ENCODE results near the gene ASB1. TPM values are rescaled to one million over a fixed set of nuclear protein-coding genes. Genes with fewer than 3 reads are reported as not detected.

Gene ASB1
- total and polyA plus RNA-seq, 2 donors (not counting 1 experiment from before 2014, with no cell fraction given), result 19.3 to 40.6 TPM

GRCh38 chr2:238493411-238493810, 66.7 kb downstream of the ASB1 start:
- Histone ChIP-seq H3K27me3 (ENCODE audit: control insufficient read depth, insufficient read depth, low read length) (no peaks in the 10 kb centered on the region), H3K27ac (ENCODE audit: insufficient read depth, low read length) (no peak overlapping the region), H4K20me1 (ENCODE audit: control insufficient read depth, extremely low read depth, insufficient read depth, low read length) (no peaks in the 10 kb centered on the region), H3K4me3 (replicated peaks in 1 of 4; ENCODE audit: control extremely low read depth in 1 of 4, insufficient read depth in 1 of 4, low read depth in 3 of 4, low read length in 4 of 4) (no peak overlapping the region), H2AFZ (ENCODE audit: low read length) (no peak overlapping the region), H3K9me3 (ENCODE audit: control insufficient read depth, insufficient read depth, low read depth, low read length) (no peaks in the 10 kb centered on the region), H3K9ac (ENCODE audit: insufficient read depth, low read length) (no peak overlapping the region), H3K36me3 (ENCODE audit: control insufficient read depth, insufficient read depth, low read length) (no peaks in the 10 kb centered on the region), H3K79me2 (ENCODE audit: control insufficient read depth, insufficient read depth, low read length) (no peaks in the 10 kb centered on the region), H3K4me2 (ENCODE audit: extremely low read depth, insufficient read depth, low read length) (no peak overlapping the region), H3K4me1 (ENCODE audit: control insufficient read depth, extremely low read depth, insufficient read depth, low read length) (no peaks in the 10 kb centered on the region)
- no peak for DNase-seq (ENCODE audit: low read depth in 2 of 2)
- TF ChIP-seq EZH2 (IDR thresholded peaks at IDR 0.05; ENCODE audit: low read length, missing control alignments), result no peak
- TF ChIP-seq, protein P1, sequence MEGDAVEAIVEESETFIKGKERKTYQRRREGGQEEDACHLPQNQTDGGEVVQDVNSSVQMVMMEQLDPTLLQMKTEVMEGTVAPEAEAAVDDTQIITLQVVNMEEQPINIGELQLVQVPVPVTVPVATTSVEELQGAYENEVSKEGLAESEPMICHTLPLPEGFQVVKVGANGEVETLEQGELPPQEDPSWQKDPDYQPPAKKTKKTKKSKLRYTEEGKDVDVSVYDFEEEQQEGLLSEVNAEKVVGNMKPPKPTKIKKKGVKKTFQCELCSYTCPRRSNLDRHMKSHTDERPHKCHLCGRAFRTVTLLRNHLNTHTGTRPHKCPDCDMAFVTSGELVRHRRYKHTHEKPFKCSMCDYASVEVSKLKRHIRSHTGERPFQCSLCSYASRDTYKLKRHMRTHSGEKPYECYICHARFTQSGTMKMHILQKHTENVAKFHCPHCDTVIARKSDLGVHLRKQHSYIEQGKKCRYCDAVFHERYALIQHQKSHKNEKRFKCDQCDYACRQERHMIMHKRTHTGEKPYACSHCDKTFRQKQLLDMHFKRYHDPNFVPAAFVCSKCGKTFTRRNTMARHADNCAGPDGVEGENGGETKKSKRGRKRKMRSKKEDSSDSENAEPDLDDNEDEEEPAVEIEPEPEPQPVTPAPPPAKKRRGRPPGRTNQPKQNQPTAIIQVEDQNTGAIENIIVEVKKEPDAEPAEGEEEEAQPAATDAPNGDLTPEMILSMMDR (conservative IDR thresholded peaks at IDR 0.05 in 1 of 2, IDR thresholded peaks at IDR 0.05 in 1 of 2; ENCODE audit: low read depth in 1 of 2, low read length in 2 of 2), result no peak

DNA sequence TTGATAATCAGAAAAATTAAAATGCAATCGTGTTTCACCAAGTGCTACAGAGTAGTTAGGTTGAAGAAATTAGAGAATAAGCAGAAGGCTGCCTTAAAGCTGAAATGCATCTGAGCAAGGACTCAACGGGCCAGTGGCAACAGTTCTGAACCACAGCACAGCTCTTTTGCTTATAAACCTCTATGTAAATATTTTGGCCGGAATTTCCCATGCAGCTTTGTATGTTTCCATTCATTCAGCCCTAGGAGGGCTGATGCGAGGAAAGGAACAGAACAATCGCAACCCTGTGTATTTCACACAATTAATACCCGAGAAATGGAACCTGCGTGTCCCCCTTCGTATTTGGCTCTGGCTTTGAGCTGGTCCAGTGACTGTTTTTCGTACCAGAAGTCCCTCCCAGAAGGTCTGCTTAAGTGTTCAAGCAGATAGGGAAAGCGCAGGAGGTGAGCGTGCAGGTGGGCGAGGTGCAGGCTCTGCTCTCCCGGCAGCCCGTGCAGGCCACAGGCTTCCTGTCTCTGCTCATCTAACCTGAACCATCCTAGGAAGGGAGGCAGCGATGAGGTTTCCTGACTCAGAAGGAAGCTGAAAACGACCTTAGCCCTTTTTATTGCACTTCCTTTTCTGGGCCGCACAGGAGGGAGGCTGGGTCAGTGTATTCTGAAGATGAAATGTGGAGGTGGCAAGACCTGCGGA, 67.3 kb downstream of the ASB1 start:
- no peaks in the 10 kb centered on the region for H3K4me1 ChIP-seq (ENCODE audit: control insufficient read depth, extremely low read depth, insufficient read depth, low read length)
- H3K79me2 ChIP-seq (ENCODE audit: control insufficient read depth, insufficient read depth, low read length), result no peaks in the 10 kb centered on the region
- no peaks in the 10 kb centered on the region for H3K9me3 ChIP-seq (ENCODE audit: control insufficient read depth, insufficient read depth, low read depth, low read length)
- no peak overlapping the region for H3K27ac ChIP-seq (ENCODE audit: insufficient read depth, low read length)
- no peak for DNase-seq (ENCODE audit: low read depth in 2 of 2)
- no peaks in the 10 kb centered on the region for H3K36me3 ChIP-seq (ENCODE audit: control insufficient read depth, insufficient read depth, low read length)
- H3K4me2 ChIP-seq (ENCODE audit: extremely low read depth, insufficient read depth, low read length), result no peak overlapping the region
- no peak overlapping the region for H3K9ac ChIP-seq (ENCODE audit: insufficient read depth, low read length)
- no peak overlapping the region for H2AFZ ChIP-seq (ENCODE audit: low read length)
- no peak overlapping the region for H3K4me3 ChIP-seq (replicated peaks in 1 of 4; ENCODE audit: control extremely low read depth in 1 of 4, insufficient read depth in 1 of 4, low read depth in 3 of 4, low read length in 4 of 4)
- H4K20me1 ChIP-seq (ENCODE audit: control insufficient read depth, extremely low read depth, insufficient read depth, low read length), result no peaks in the 10 kb centered on the region
- H3K27me3 ChIP-seq (ENCODE audit: control insufficient read depth, insufficient read depth, low read length), result no peaks in the 10 kb centered on the region
- TF ChIP-seq, protein P1 (conservative IDR thresholded peaks at IDR 0.05 in 1 of 2, IDR thresholded peaks at IDR 0.05 in 1 of 2; ENCODE audit: low read depth in 1 of 2, low read length in 2 of 2), result no peak
- TF ChIP-seq EZH2 (IDR thresholded peaks at IDR 0.05; ENCODE audit: low read length, missing control alignments), result no peak

- no peak overlapping the region for H3K9ac ChIP-seq (ENCODE audit: insufficient read depth, low read length)
- no peaks in the 10 kb centered on the region for H3K36me3 ChIP-seq (ENCODE audit: control insufficient read depth, insufficient read depth, low read length)
- no peaks in the 10 kb centered on the region for H3K9me3 ChIP-seq (ENCODE audit: control insufficient read depth, insufficient read depth, low read depth, low read length)
- H3K4me2 ChIP-seq (ENCODE audit: extremely low read depth, insufficient read depth, low read length), result no peak overlapping the region
- H2AFZ ChIP-seq (ENCODE audit: low read length), result no peak overlapping the region
- H3K27ac ChIP-seq (ENCODE audit: insufficient read depth, low read length), result no peak overlapping the region
- DNase-seq (ENCODE audit: low read depth in 2 of 2), result no peak
- H3K79me2 ChIP-seq (ENCODE audit: control insufficient read depth, insufficient read depth, low read length), result no peaks in the 10 kb centered on the region
- H3K4me1 ChIP-seq (ENCODE audit: control insufficient read depth, extremely low read depth, insufficient read depth, low read length), result no peaks in the 10 kb centered on the region
- H3K27me3 ChIP-seq (ENCODE audit: control insufficient read depth, insufficient read depth, low read length), result no peaks in the 10 kb centered on the region
- H4K20me1 ChIP-seq (ENCODE audit: control insufficient read depth, extremely low read depth, insufficient read depth, low read length), result no peaks in the 10 kb centered on the region
- H3K4me3 ChIP-seq (replicated peaks in 1 of 4; ENCODE audit: control extremely low read depth in 1 of 4, insufficient read depth in 1 of 4, low read depth in 3 of 4, low read length in 4 of 4), result no peak overlapping the region
- no peak for TF ChIP-seq EZH2 (IDR thresholded peaks at IDR 0.05; ENCODE audit: low read length, missing control alignments)
- TF ChIP-seq, protein P1 (conservative IDR thresholded peaks at IDR 0.05 in 1 of 2, IDR thresholded peaks at IDR 0.05 in 1 of 2; ENCODE audit: low read depth in 1 of 2, low read length in 2 of 2), result no peak
Measured at GRCh38 chr2:238494573-238494961, 67.8 kb downstream of the ASB1 start.
